ENCODE results near the gene POU2AF2. TPM values are rescaled to one million over a fixed set of nuclear protein-coding genes. Genes with fewer than 3 reads are reported as not detected.
"Not testable (repeated sequence)": the region's sequence is repeated elsewhere in the genome, so short reads cannot be mapped to it uniquely, and the experiment has no call there.

POU2AF2 gene
- not detected for polyA plus RNA-seq (ENCODE audit: low read depth in 6 of 6)

- ATAC-seq (ENCODE audit: low read depth in 2 of 2) (no peak), DNase-seq (no peak)
- peaks cover 0 to 2% (median 0%) of the 10 kb centered on the region in 7 donors for H3K9me3 Mint-ChIP-seq
- no peak within 1 kb of the TSS for H3K4me3 Mint-ChIP-seq
- peaks cover 31 to 44% (median 34%) of the 10 kb centered on the region in 3 donors for H3K27me3 Mint-ChIP-seq
- H3K36me3 Mint-ChIP-seq = peaks cover 7 to 8% of the 10 kb centered on the region in 2 donors
- H3K4me1 Mint-ChIP-seq = no peaks in the 10 kb centered on the region
- H3K27ac Mint-ChIP-seq = peak within 1 kb of the TSS in 1 of 6 donors; percentile 70
Observed at GRCh38 chr11:111245425-111245824, at the start of gene POU2AF2. Gene POU2AF2, plus strand, starts transcription at chr11:111245725. Its CDS starts 129 bp downstream, at chr11:111245854.

- Mint-ChIP-seq H3K27ac (peak overlapping the region in 2 of 6 donors; percentile 18 to 27), H3K27me3 (no peaks in the 10 kb centered on the region), H3K36me3 (no peaks in the 10 kb centered on the region), H3K9me3 (peaks cover 0 to 4% (median 0%) of the 10 kb centered on the region in 7 donors), H3K4me3 (no peak overlapping the region), H3K4me1 (peaks cover 21 to 37% (median 25%) of the 10 kb centered on the region in 3 donors)
- DNase-seq = no peak
- ATAC-seq (ENCODE audit: low read depth in 2 of 2) = no peak
Observed at GRCh38 chr11:111200010-111200534, 45.5 kb upstream of the POU2AF2 start.

- H3K36me3 Mint-ChIP-seq = no peaks in the 10 kb centered on the region
- H3K27ac Mint-ChIP-seq = peak overlapping the region in 1 of 6 donors; percentile 5
- ATAC-seq (ENCODE audit: low read depth in 2 of 2) (no peak), DNase-seq (no peak)
- H3K9me3 Mint-ChIP-seq = no peaks in the 10 kb centered on the region
- no peaks in the 10 kb centered on the region for H3K27me3 Mint-ChIP-seq
- H3K4me1 Mint-ChIP-seq = peaks cover 17 to 31% (median 21%) of the 10 kb centered on the region in 3 donors
- no peak overlapping the region for H3K4me3 Mint-ChIP-seq
Observed at GRCh38 chr11:111204211-111204610, 41.3 kb upstream of the POU2AF2 start.

- H3K27ac Mint-ChIP-seq = no peak overlapping the region
- DNase-seq = no peak
- no peaks in the 10 kb centered on the region for H3K9me3 Mint-ChIP-seq
- peaks cover 11 to 20% (median 12%) of the 10 kb centered on the region in 3 donors for H3K4me1 Mint-ChIP-seq
- H3K36me3 Mint-ChIP-seq = no peaks in the 10 kb centered on the region
- no peak overlapping the region for H3K4me3 Mint-ChIP-seq
- no peak for ATAC-seq (ENCODE audit: low read depth in 2 of 2)
- H3K27me3 Mint-ChIP-seq = no peaks in the 10 kb centered on the region
Observed at GRCh38 chr11:111205632-111206385, 39.7 kb upstream of the POU2AF2 start.

GRCh38 chr11:111206472-111206871, 39.1 kb upstream of the POU2AF2 start:
- Mint-ChIP-seq H3K36me3 (no peaks in the 10 kb centered on the region), H3K9me3 (no peaks in the 10 kb centered on the region), H3K27ac (no peak overlapping the region), H3K27me3 (no peaks in the 10 kb centered on the region), H3K4me1 (peaks cover 11 to 20% (median 12%) of the 10 kb centered on the region in 3 donors), H3K4me3 (no peak overlapping the region)
- ATAC-seq (ENCODE audit: low read depth in 2 of 2) = no peak
- DNase-seq = no peak

GRCh38 chr11:111207213-111207612, 38.3 kb upstream of the POU2AF2 start:
- no peak for ATAC-seq (ENCODE audit: low read depth in 2 of 2)
- peaks cover 11 to 20% (median 12%) of the 10 kb centered on the region in 3 donors for H3K4me1 Mint-ChIP-seq
- H3K27me3 Mint-ChIP-seq = no peaks in the 10 kb centered on the region
- no peak for DNase-seq
- H3K9me3 Mint-ChIP-seq = no peaks in the 10 kb centered on the region
- H3K4me3 Mint-ChIP-seq = no peak overlapping the region
- H3K27ac Mint-ChIP-seq = peak overlapping the region in 2 of 6 donors; percentile 59 to 74
- H3K36me3 Mint-ChIP-seq = no peaks in the 10 kb centered on the region

GRCh38 chr11:111209543-111210355, 35.8 kb upstream of the POU2AF2 start:
- no peak overlapping the region for H3K4me3 Mint-ChIP-seq
- H3K4me1 Mint-ChIP-seq = peaks cover 4 to 13% (median 5%) of the 10 kb centered on the region in 3 donors
- peaks cover 0 to 4% (median 0%) of the 10 kb centered on the region in 7 donors for H3K9me3 Mint-ChIP-seq
- no peaks in the 10 kb centered on the region for H3K36me3 Mint-ChIP-seq
- DNase-seq = no peak
- ATAC-seq (ENCODE audit: low read depth in 2 of 2) = no peak
- no peaks in the 10 kb centered on the region for H3K27me3 Mint-ChIP-seq
- no peak overlapping the region for H3K27ac Mint-ChIP-seq

GRCh38 chr11:111213256-111213655, 32.3 kb upstream of the POU2AF2 start:
- Mint-ChIP-seq H3K9me3 (peaks cover 0 to 9% (median 4%) of the 10 kb centered on the region in 7 donors), H3K27me3 (no peaks in the 10 kb centered on the region), H3K4me1 (peaks cover 2 to 16% (median 3%) of the 10 kb centered on the region in 3 donors), H3K36me3 (no peaks in the 10 kb centered on the region), H3K4me3 (no peak overlapping the region), H3K27ac (peak overlapping the region in 3 of 6 donors; percentile 12 to 56 (median 44))
- ATAC-seq (ENCODE audit: low read depth in 2 of 2) = no peak
- DNase-seq = no peak

GRCh38 chr11:111220721-111221120, 24.8 kb upstream of the POU2AF2 start:
- Mint-ChIP-seq H3K27ac (peak overlapping the region in 1 of 6 donors; percentile 36), H3K36me3 (no peaks in the 10 kb centered on the region), H3K9me3 (peaks cover 0 to 5% (median 2%) of the 10 kb centered on the region in 7 donors), H3K4me1 (peaks cover 28 to 35% (median 28%) of the 10 kb centered on the region in 3 donors), H3K4me3 (peak overlapping the region in 1 of 8 donors; percentile 10), H3K27me3 (no peaks in the 10 kb centered on the region)
- DNase-seq = no peak
- ATAC-seq (ENCODE audit: low read depth in 2 of 2) = no peak

- no peaks in the 10 kb centered on the region for H3K27me3 Mint-ChIP-seq
- DNase-seq = no peak
- peaks cover 30 to 40% (median 31%) of the 10 kb centered on the region in 3 donors for H3K4me1 Mint-ChIP-seq
- no peaks in the 10 kb centered on the region for H3K36me3 Mint-ChIP-seq
- H3K4me3 Mint-ChIP-seq = peak overlapping the region in 2 of 8 donors; percentile 62 to 83
- ATAC-seq (ENCODE audit: low read depth in 2 of 2) = no peak
- peaks cover 0 to 6% (median 1%) of the 10 kb centered on the region in 7 donors for H3K9me3 Mint-ChIP-seq
- no peak overlapping the region for H3K27ac Mint-ChIP-seq
Observed at GRCh38 chr11:111221208-111221607, 24.3 kb upstream of the POU2AF2 start.

GRCh38 chr11:111221936-111222335, 23.6 kb upstream of the POU2AF2 start:
- not testable (repeated sequence) for DNase-seq; H3K36me3 Mint-ChIP-seq; ATAC-seq (ENCODE audit: low read depth in 2 of 2); H3K27ac Mint-ChIP-seq; H3K9me3 Mint-ChIP-seq; H3K27me3 Mint-ChIP-seq
- H3K4me1 Mint-ChIP-seq = peaks cover 30 to 43% (median 35%) of the 10 kb centered on the region in 3 donors
- peak overlapping the region in 2 of 8 donors; percentile 18 to 93 for H3K4me3 Mint-ChIP-seq

- peak; percentile 26 for DNase-seq
- Mint-ChIP-seq H3K27ac (peak overlapping the region in 5 of 6 donors; percentile 68 to 96 (median 84)), H3K4me3 (peak overlapping the region; percentile 87 to 96 (median 94)), H3K9me3 (peaks cover 0 to 11% (median 2%) of the 10 kb centered on the region in 7 donors), H3K4me1 (peaks cover 37 to 44% (median 40%) of the 10 kb centered on the region in 3 donors)
- H3K36me3 Mint-ChIP-seq; ATAC-seq (ENCODE audit: low read depth in 2 of 2); H3K27me3 Mint-ChIP-seq: not testable (repeated sequence)
Observed at GRCh38 chr11:111222821-111223455, 22.6 kb upstream of the POU2AF2 start.

GRCh38 chr11:111225881-111226280, 19.6 kb upstream of the POU2AF2 start:
- no peak for DNase-seq
- Mint-ChIP-seq H3K27me3 (no peaks in the 10 kb centered on the region), H3K9me3 (peaks cover 0 to 14% (median 5%) of the 10 kb centered on the region in 7 donors), H3K36me3 (no peaks in the 10 kb centered on the region), H3K4me3 (no peak overlapping the region), H3K27ac (peak overlapping the region in 2 of 6 donors; percentile 5 to 39), H3K4me1 (peaks cover 33 to 57% (median 57%) of the 10 kb centered on the region in 3 donors)
- no peak for ATAC-seq (ENCODE audit: low read depth in 2 of 2)
